Upper lobe of right lung (tissue), 1 donor: ENCODE measurements around the gene SOX12. TPM values are rescaled to one million over a fixed set of nuclear protein-coding genes. Genes with fewer than 3 reads are reported as not detected.
A peak's percentile ranks its signal among the peaks of the same experiment; 100 is the strongest.
"Not testable (repeated sequence)": the region's sequence is repeated elsewhere in the genome, so short reads cannot be mapped to it uniquely, and the experiment has no call there.

ENCODE experiments used
- ATAC-seq: fragments of 200-7000 bp; cut with Tn5 transposase; one replicate; pipeline ENCODE4 v1.9.1; 2020; ENCODE audit warnings: mild to moderate bottlenecking, moderate library complexity
- DNase-seq: peaks from one replicate; pipeline ENCODE4 v3.0.0-alpha.2; 2020
- H3K27ac ChIP-seq: fragments of 200-600 bp; one replicate; pipeline ENCODE4 v1.8.0; 2022
- H3K27me3 ChIP-seq: fragments of 200-600 bp; one replicate; pipeline ENCODE4 v1.8.0; 2022; ENCODE audit warnings: mild to moderate bottlenecking
- H3K36me3 ChIP-seq: fragments of 200-600 bp; one replicate; pipeline ENCODE4 v1.8.0; 2022
- H3K4me1 ChIP-seq: fragments of 200-600 bp; one replicate; pipeline ENCODE4 v1.8.0; 2022
- H3K4me3 ChIP-seq: fragments of 200-600 bp; one replicate; pipeline ENCODE4 v1.8.0; 2022; ENCODE audit warnings: mild to moderate bottlenecking
- H3K9me3 ChIP-seq: fragments of 200-600 bp; one replicate; pipeline ENCODE4 v1.8.0; 2022
- CTCF ChIP-seq: fragments of 200-600 bp; IDR thresholded peaks from one replicate; pipeline ENCODE4 v1.8.0; 2022; ENCODE audit warnings: antibody characterized with exemption
- intact Hi-C: fragments of 100-400 bp; cut with DNase I; formaldehyde crosslinking; loops from one replicate; pipeline ENCODE4 v1.11.0; 2022
- total RNA-seq: library from RNA; stranded (reverse); fragmentation: NEBNext Ultra II Directional; extraction: Animal tissue kit (Norgen Biotek cat#: 25700); gene quantifications from one replicate; pipeline ENCODE4 v1.2.1, GENCODE V29; 2021
- donor health status: DM: no; HTN: yes; CAD: no; lungs with severe emphysema.

SOX12 gene
- total RNA-seq, 1 donor from 2014 or later = 8.4 TPM

GRCh38 chr20:370977-371754 is 45.8 kb downstream of the SOX12 start:
- Histone ChIP-seq H3K27me3 (no peaks in the 10 kb centered on the region), H3K9me3 (no peaks in the 10 kb centered on the region), H3K27ac (peak overlapping the region; percentile 76), H3K4me1 (peaks cover 40% of the 10 kb centered on the region), H3K4me3 (no peak overlapping the region), H3K36me3 (no peaks in the 10 kb centered on the region)
- no peak for TF ChIP-seq CTCF
- intact Hi-C loops = no loop called here
- ATAC-seq (no peak), DNase-seq (no peak)

- ATAC-seq = peak; percentile 86
- no peak for TF ChIP-seq CTCF
- peak; percentile 93 for DNase-seq
- H3K27me3 ChIP-seq = no peaks in the 10 kb centered on the region
- peaks cover 40% of the 10 kb centered on the region for H3K4me1 ChIP-seq
- H3K36me3 ChIP-seq = no peaks in the 10 kb centered on the region
- no peaks in the 10 kb centered on the region for H3K9me3 ChIP-seq
- no peak overlapping the region for H3K4me3 ChIP-seq
- intact Hi-C loops = no loop called here
- peak overlapping the region; percentile 76 for H3K27ac ChIP-seq
These were observed 46.6 kb downstream of the SOX12 start for GRCh38 chr20:371755-372542.

- H3K4me3 ChIP-seq, H3K27me3 ChIP-seq, H3K36me3 ChIP-seq, H3K9me3 ChIP-seq, intact Hi-C loops, DNase-seq: not testable (repeated sequence)
- peak overlapping the region; percentile 76 for H3K27ac ChIP-seq
- peak; percentile 60 for ATAC-seq
- peaks cover 40% of the 10 kb centered on the region for H3K4me1 ChIP-seq
These were observed 47.3 kb downstream of the SOX12 start for GRCh38 chr20:372543-373082.

- no peaks in the 10 kb centered on the region for H3K27me3 ChIP-seq
- ATAC-seq = peak; percentile 58
- intact Hi-C loops = no loop called here
These were observed 48.0 kb downstream of the SOX12 start for GRCh38 chr20:373171-373890.

GRCh38 chr20:375265-375889 is 50.0 kb downstream of the SOX12 start:
- Histone ChIP-seq H3K27ac (no peak overlapping the region), H3K36me3 (no peaks in the 10 kb centered on the region), H3K4me3 (no peak overlapping the region), H3K27me3 (no peaks in the 10 kb centered on the region), H3K9me3 (no peaks in the 10 kb centered on the region), H3K4me1 (peaks cover 34% of the 10 kb centered on the region)
- TF ChIP-seq CTCF = no peak
- intact Hi-C loops = no loop called here
- no peak for DNase-seq
- no peak for ATAC-seq

More at GRCh38 chr20:373171-373890, 48.0 kb downstream of the SOX12 start:
- peak overlapping the region; percentile 76 for H3K27ac ChIP-seq
- no peaks in the 10 kb centered on the region for H3K9me3 ChIP-seq
- H3K4me1 ChIP-seq = peaks cover 40% of the 10 kb centered on the region
- no peak for TF ChIP-seq CTCF
- no peak for DNase-seq
- H3K36me3 ChIP-seq = no peaks in the 10 kb centered on the region
- no peak overlapping the region for H3K4me3 ChIP-seq
